SU-DHL-6 (cell line): ENCODE measurements around the gene CSF2RB.

Experiments used
- H2AFZ ChIP-seq: fragments of 200-600 bp; sonication (generic); 2 replicates; pipeline ENCODE4 v1.6.1; 2014; ENCODE audit warnings: low read depth, mild to moderate bottlenecking, moderate library complexity, mixed read lengths, antibody characterized with exemption, low read length; ENCODE audit not compliant: severe bottlenecking
- H3F3A ChIP-seq: fragments of 200-600 bp; shearing (Covaris generic); 2 replicates; pipeline ENCODE4 v1.6.0; 2016; ENCODE audit warnings: antibody characterized with exemption, mild to moderate bottlenecking; ENCODE audit not compliant: insufficient read depth
- H3K27ac ChIP-seq: fragments of 200-600 bp; sonication (generic); 2 replicates; pipeline ENCODE4 v1.5.1; 2016; ENCODE audit warnings: low read depth, mild to moderate bottlenecking, low read length, moderate library complexity, mixed read lengths
- H3K27me3 ChIP-seq: fragments of 200-600 bp; sonication (generic), shearing (Covaris generic); 2 replicates; pipeline ENCODE4 v1.6.0; 2014; ENCODE audit warnings: mild to moderate bottlenecking, low read length
- H3K36me3 ChIP-seq: fragments of 200-600 bp; sonication (generic); 2 replicates; pipeline ENCODE4 v1.6.1; 2014; ENCODE audit warnings: mild to moderate bottlenecking, low read length, mixed read lengths
- H3K4me2 ChIP-seq: fragments of 300-600, 200-600 bp; shearing (Covaris generic), sonication (generic); 2 replicates; pipeline ENCODE4 v1.6.0; 2014; ENCODE audit warnings: low read length, low read depth, mild to moderate bottlenecking; ENCODE audit not compliant: poor library complexity, severe bottlenecking
- H3K4me3 ChIP-seq: fragments of 200-600 bp; sonication (generic); 2 replicates; pipeline ENCODE4 v1.5.1; 2014; ENCODE audit warnings: antibody characterized with exemption, low read length, mild to moderate bottlenecking, mixed read lengths; ENCODE audit not compliant: insufficient read depth, poor library complexity, severe bottlenecking
- H3K79me2 ChIP-seq: fragments of 200-600 bp; sonication (generic); 2 replicates; pipeline ENCODE4 v1.6.1; 2014; ENCODE audit warnings: mild to moderate bottlenecking, low read length, moderate library complexity; ENCODE audit not compliant: insufficient read depth
- H3K9ac ChIP-seq: fragments of 200-600 bp; sonication (generic); 2 replicates; pipeline ENCODE4 v1.7.0; 2014; ENCODE audit warnings: mild to moderate bottlenecking, low read length
- H3K9me2 ChIP-seq: fragments of 200-600 bp; sonication (generic); replicated peaks from 2 replicates; pipeline ENCODE4 v1.6.1; 2014; ENCODE audit warnings: low read length; ENCODE audit not compliant: insufficient read depth
- H3K9me3 ChIP-seq: fragments of 200-600 bp; sonication (generic); 2 replicates; pipeline ENCODE4 v1.6.1; 2014; ENCODE audit warnings: low read length, mixed read lengths; ENCODE audit not compliant: insufficient read depth
- H4K20me1 ChIP-seq: fragments of 200-600 bp; sonication (generic); 2 replicates; pipeline ENCODE4 v1.6.1; 2014; ENCODE audit warnings: low read depth, mild to moderate bottlenecking, antibody characterized with exemption, low read length, moderate library complexity, mixed read lengths
- CTCF ChIP-seq: fragments of 200-600 bp; sonication (generic); IDR thresholded peaks from one replicate; pipeline ENCODE4 v1.5.1; 2017; ENCODE audit warnings: antibody characterized with exemption, mild to moderate bottlenecking, low read length, moderate library complexity; ENCODE audit not compliant: insufficient read depth, poor library complexity, severe bottlenecking
- EZH2phosphoT487 ChIP-seq: fragments of 200-600 bp; sonication (generic), shearing (Covaris generic); conservative IDR thresholded peaks from 2 replicates; pipeline ENCODE4 v1.6.1; 2018; ENCODE audit warnings: mild to moderate bottlenecking, antibody characterized with exemption, low read length, moderate library complexity, mixed read lengths

Gene CSF2RB

GRCh38 chr22:36931446-36931845 lies 18.0 kb downstream of the CSF2RB start:
- H3K27ac ChIP-seq: no peak overlapping the region
- no peak for TF ChIP-seq CTCF
- TF ChIP-seq EZH2phosphoT487: no peak
- no peak overlapping the region for H3K4me2 ChIP-seq
- no peaks in the 10 kb centered on the region for H3K27me3 ChIP-seq
- no peaks in the 10 kb centered on the region for H3K9me3 ChIP-seq
- no peaks in the 10 kb centered on the region for H3K36me3 ChIP-seq
- no peaks in the 10 kb centered on the region for H4K20me1 ChIP-seq
- H2AFZ ChIP-seq: no peak overlapping the region
- no peak overlapping the region for H3K9ac ChIP-seq
- no peaks in the 10 kb centered on the region for H3F3A ChIP-seq
- no peaks in the 10 kb centered on the region for H3K79me2 ChIP-seq
- H3K9me2 ChIP-seq: no peaks in the 10 kb centered on the region
- no peak overlapping the region for H3K4me3 ChIP-seq

- no peaks in the 10 kb centered on the region for H3K79me2 ChIP-seq
- H3K36me3 ChIP-seq: no peaks in the 10 kb centered on the region
- no peak overlapping the region for H2AFZ ChIP-seq
- TF ChIP-seq CTCF: no peak
- no peak for TF ChIP-seq EZH2phosphoT487
- H3K9me3 ChIP-seq: no peaks in the 10 kb centered on the region
- H3K9ac ChIP-seq: no peak overlapping the region
- H3K27ac ChIP-seq: no peak overlapping the region
- no peaks in the 10 kb centered on the region for H4K20me1 ChIP-seq
- no peak overlapping the region for H3K4me3 ChIP-seq
- H3K4me2 ChIP-seq: no peak overlapping the region
- H3F3A ChIP-seq: no peaks in the 10 kb centered on the region
- no peaks in the 10 kb centered on the region for H3K27me3 ChIP-seq
- H3K9me2 ChIP-seq: no peaks in the 10 kb centered on the region
Observed at GRCh38 chr22:36933629-36934417, 20.4 kb downstream of the CSF2RB start.

GRCh38 chr22:36934418-36935312 lies 21.2 kb downstream of the CSF2RB start:
- no peaks in the 10 kb centered on the region for H3F3A ChIP-seq
- no peaks in the 10 kb centered on the region for H3K79me2 ChIP-seq
- no peaks in the 10 kb centered on the region for H3K27me3 ChIP-seq
- no peaks in the 10 kb centered on the region for H3K36me3 ChIP-seq
- TF ChIP-seq CTCF (no peak), EZH2phosphoT487 (no peak)
- no peak overlapping the region for H3K4me2 ChIP-seq
- no peak overlapping the region for H3K9ac ChIP-seq
- no peaks in the 10 kb centered on the region for H3K9me3 ChIP-seq
- no peak overlapping the region for H3K4me3 ChIP-seq
- no peaks in the 10 kb centered on the region for H3K9me2 ChIP-seq
- no peaks in the 10 kb centered on the region for H4K20me1 ChIP-seq
- H2AFZ ChIP-seq: no peak overlapping the region
- no peak overlapping the region for H3K27ac ChIP-seq
